Rectal smooth muscle tissue (tissue), 1 donor: ENCODE data around the gene RRBP1.

Experiments
- H3K27ac ChIP-seq: one replicate; pipeline ENCODE4 v1.7.0; 2013; ENCODE audit warnings: low read depth, low read length, inconsistent platforms
- H3K27me3 ChIP-seq: one replicate; pipeline ENCODE4 v1.7.0; 2013; ENCODE audit warnings: low read length; ENCODE audit not compliant: control insufficient read depth, insufficient read depth
- H3K36me3 ChIP-seq: one replicate; pipeline ENCODE4 v1.7.0; 2013; ENCODE audit warnings: low read length; ENCODE audit not compliant: control insufficient read depth, insufficient read depth
- H3K4me1 ChIP-seq: one replicate; pipeline ENCODE4 v1.7.0; 2013; ENCODE audit warnings: low read length; ENCODE audit not compliant: control insufficient read depth, insufficient read depth
- H3K4me3 ChIP-seq: one replicate; pipeline ENCODE4 v1.7.0; 2013; ENCODE audit warnings: low read length
- H3K9ac ChIP-seq: one replicate; pipeline ENCODE4 v1.7.0; 2013; ENCODE audit warnings: low read length

The RRBP1 gene

GRCh38 chr20:17628101-17628841 is 53.8 kb downstream of the RRBP1 start:
- H3K4me1 ChIP-seq: no peaks in the 10 kb centered on the region
- no peaks in the 10 kb centered on the region for H3K27me3 ChIP-seq
- no peak overlapping the region for H3K27ac ChIP-seq
- no peak overlapping the region for H3K9ac ChIP-seq
- peaks cover 44% of the 10 kb centered on the region for H3K36me3 ChIP-seq
- H3K4me3 ChIP-seq: no peak overlapping the region

DNA sequence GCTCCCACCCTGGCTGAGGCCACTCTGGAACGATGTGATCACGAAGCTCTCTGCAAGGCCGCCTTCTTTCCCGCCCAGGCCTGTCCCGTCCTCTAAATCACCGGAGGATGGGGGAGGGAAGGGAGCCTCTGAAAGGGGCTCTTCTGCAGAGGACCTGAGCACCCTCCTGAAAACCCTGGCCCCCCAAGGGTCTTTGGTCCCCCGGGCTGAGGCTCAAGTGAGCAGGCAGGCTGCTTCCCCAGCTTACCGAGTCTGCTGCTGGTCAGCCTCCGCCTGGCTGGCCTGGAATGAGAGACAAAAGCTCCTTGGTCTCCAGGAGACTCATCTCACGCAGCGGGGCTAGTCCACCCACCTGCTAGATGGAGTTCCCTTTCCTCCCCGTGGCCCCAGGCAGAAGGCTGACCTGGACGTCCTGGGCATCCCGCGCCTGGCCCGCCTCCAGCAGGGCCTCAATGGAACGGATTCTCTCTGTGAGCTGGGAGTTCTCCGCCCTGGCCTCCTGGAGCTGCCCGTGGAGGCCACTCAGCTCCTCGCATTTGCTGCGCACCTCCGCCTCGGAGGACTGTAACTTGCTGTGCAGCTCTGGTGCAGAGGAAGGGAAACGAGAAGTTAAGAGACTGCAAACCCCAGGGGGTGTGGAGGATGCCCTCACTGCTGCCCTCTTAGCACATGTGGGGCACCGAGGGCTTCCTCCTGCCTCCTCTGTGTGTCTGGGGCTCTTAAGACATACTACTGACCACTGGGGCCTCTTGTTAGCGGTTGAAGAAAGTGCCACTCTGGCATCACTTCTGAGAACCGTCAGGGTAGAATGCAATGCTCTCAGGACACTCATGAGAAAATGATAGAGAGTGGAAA is 54.7 kb downstream of the RRBP1 start:
- Histone ChIP-seq H3K4me3 (no peak overlapping the region), H3K27ac (no peak overlapping the region), H3K36me3 (peaks cover 37% of the 10 kb centered on the region), H3K27me3 (no peaks in the 10 kb centered on the region), H3K9ac (no peak overlapping the region), H3K4me1 (no peaks in the 10 kb centered on the region)

DNA sequence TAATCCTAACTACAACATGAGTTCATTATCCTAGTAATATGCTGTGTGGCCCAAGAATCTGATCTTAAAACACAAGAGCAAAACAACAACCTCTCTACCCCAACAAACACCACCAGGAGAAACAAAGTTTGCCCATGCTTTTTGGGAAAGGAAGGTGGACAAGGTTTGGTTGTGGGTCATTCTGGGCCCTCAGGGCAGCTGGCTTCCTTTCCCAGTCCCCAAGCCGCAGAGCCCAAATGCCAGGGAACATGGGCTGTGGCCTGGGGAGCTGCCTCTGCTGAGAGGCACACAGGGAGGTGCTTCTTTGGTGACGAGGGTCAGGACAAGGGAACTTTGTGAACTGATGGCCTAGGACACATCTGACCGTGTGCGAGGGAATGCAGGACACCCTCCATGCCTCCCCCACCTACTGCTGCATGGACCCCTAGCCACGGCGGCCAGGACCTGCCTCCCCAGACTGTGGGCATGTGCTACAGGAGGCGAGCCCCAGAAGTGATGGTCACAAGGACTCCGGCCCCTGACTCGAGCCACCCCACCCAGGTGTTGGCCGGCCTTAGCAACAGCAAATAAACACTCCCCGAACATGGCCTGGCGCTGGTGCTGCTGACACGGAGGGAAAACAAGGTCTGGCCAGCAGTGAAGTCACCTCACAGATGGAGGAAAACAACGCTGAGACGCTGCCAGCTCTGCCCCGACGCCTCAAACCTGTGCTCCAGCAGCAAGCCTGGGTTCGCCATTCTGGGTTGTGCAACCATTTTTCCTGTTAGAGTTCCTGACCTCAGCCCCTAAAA is 55.6 kb downstream of the RRBP1 start:
- Histone ChIP-seq H3K36me3 (peaks cover 46% of the 10 kb centered on the region), H3K27me3 (no peaks in the 10 kb centered on the region), H3K4me3 (no peak overlapping the region), H3K4me1 (no peaks in the 10 kb centered on the region), H3K27ac (no peak overlapping the region), H3K9ac (no peak overlapping the region)

DNA sequence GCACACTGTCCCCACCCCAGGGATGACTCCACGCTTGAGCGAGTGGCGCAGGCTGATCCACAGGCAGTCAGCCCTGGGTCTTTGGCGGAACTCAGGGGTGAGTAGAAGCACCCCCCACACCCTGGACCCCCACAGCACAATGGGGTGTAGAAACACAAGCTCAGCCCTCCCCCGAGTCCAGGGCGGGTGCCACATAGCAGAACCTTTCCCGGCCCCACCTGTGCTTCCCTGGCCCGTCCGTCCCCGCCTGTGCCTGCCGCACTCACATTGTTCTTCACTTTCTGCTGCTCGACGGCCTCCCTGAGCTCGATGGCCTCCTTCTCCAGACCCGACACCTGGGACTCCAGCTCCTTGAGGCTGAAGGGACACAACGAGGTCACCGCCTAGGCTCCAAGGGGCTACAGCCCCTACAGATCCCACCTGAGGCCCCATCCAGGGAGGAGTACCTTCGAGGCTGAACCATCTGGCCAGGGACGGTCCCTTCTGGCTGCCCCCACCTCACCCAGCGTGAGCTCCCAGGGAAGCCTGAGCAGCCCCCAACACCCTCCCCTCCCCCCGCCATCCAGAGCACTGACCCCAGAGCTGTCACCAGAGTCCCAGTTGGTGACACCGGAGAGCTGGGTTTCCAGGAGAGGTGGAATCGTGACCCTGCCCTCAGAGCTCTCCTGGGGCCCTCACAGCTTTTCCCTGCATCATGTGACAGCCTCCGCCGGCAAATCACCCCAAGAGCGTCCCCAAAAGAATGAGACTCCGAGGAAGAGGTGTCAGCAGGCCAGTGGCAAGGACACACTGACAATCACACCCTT is 56.6 kb downstream of the RRBP1 start:
- Histone ChIP-seq H3K4me1 (no peaks in the 10 kb centered on the region), H3K36me3 (peaks cover 50% of the 10 kb centered on the region), H3K27ac (no peak overlapping the region)

DNA sequence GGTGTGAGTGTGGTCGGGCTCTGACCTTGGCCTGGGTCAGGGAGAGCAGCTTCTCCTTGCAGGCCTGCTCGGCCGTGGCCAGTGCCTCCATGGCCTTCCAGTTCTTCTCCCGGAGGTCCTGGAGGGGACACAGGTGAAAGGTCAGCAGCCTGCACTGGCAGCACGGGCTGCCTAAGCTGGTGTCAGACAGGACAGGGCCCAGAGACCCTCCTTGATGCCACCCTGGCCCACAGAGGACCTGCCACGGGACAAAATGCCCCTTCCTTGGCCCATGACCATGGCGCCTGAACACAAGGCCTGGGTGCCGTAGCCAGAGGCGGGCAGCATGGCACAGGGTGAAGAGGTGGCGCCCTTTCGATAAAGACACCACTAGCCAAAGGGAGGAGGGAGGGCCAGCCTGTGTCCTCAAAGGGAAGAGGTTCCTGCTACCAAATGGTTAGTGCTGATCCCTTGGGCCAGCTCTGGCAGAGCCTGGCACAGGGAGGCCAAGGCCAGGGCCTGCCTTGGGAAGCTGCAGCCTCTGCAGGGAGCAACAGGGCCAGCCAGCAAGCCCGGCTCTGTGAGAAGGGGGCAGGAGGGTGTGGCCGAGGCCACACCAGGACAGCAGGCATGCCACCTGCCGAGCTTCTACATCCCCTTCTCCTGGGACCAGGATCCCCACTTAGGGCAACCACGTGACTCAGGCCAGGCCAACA is 57.3 kb downstream of the RRBP1 start:
- H3K27me3 ChIP-seq: no peaks in the 10 kb centered on the region
- H3K4me1 ChIP-seq: no peaks in the 10 kb centered on the region
- H3K4me3 ChIP-seq: no peak overlapping the region
- H3K36me3 ChIP-seq: peaks cover 58% of the 10 kb centered on the region
- no peak overlapping the region for H3K27ac ChIP-seq
- no peak overlapping the region for H3K9ac ChIP-seq

More for the DNA sequence above, 56.6 kb downstream of the RRBP1 start:
- no peak overlapping the region for H3K4me3 ChIP-seq
- H3K9ac ChIP-seq: no peak overlapping the region
- H3K27me3 ChIP-seq: no peaks in the 10 kb centered on the region

- no peak overlapping the region for H3K4me3 ChIP-seq
- peaks cover 57% of the 10 kb centered on the region for H3K36me3 ChIP-seq
- no peaks in the 10 kb centered on the region for H3K27me3 ChIP-seq
- H3K4me1 ChIP-seq: no peaks in the 10 kb centered on the region
- H3K27ac ChIP-seq: no peak overlapping the region
- no peak overlapping the region for H3K9ac ChIP-seq
Observed at GRCh38 chr20:17624070-17624469, 58.0 kb downstream of the RRBP1 start.

- Histone ChIP-seq H3K36me3 (peaks cover 54% of the 10 kb centered on the region), H3K27me3 (no peaks in the 10 kb centered on the region), H3K27ac (no peak overlapping the region), H3K4me3 (no peak overlapping the region), H3K9ac (no peak overlapping the region), H3K4me1 (no peaks in the 10 kb centered on the region)
Observed at GRCh38 chr20:17622851-17623508, 59.1 kb downstream of the RRBP1 start.

GRCh38 chr20:17622086-17622850 is 59.8 kb downstream of the RRBP1 start:
- no peak overlapping the region for H3K27ac ChIP-seq
- no peak overlapping the region for H3K4me3 ChIP-seq
- H3K9ac ChIP-seq: no peak overlapping the region
- no peaks in the 10 kb centered on the region for H3K27me3 ChIP-seq
- H3K36me3 ChIP-seq: peaks cover 54% of the 10 kb centered on the region
- H3K4me1 ChIP-seq: no peaks in the 10 kb centered on the region

- H3K36me3 ChIP-seq: peaks cover 55% of the 10 kb centered on the region
- H3K9ac ChIP-seq: no peak overlapping the region
- no peaks in the 10 kb centered on the region for H3K27me3 ChIP-seq
- H3K4me1 ChIP-seq: no peaks in the 10 kb centered on the region
- H3K4me3 ChIP-seq: no peak overlapping the region
- H3K27ac ChIP-seq: no peak overlapping the region
Observed at GRCh38 chr20:17621229-17621968, 60.6 kb downstream of the RRBP1 start.
